ENCODE results near the gene ITGA6. TPM values are rescaled to one million over a fixed set of nuclear protein-coding genes. Genes with fewer than 3 reads are reported as not detected.

ITGA6 gene
- total RNA-seq, 2 experiments from 2014 or later: 0.38 TPM; not detected in 1

DNA sequence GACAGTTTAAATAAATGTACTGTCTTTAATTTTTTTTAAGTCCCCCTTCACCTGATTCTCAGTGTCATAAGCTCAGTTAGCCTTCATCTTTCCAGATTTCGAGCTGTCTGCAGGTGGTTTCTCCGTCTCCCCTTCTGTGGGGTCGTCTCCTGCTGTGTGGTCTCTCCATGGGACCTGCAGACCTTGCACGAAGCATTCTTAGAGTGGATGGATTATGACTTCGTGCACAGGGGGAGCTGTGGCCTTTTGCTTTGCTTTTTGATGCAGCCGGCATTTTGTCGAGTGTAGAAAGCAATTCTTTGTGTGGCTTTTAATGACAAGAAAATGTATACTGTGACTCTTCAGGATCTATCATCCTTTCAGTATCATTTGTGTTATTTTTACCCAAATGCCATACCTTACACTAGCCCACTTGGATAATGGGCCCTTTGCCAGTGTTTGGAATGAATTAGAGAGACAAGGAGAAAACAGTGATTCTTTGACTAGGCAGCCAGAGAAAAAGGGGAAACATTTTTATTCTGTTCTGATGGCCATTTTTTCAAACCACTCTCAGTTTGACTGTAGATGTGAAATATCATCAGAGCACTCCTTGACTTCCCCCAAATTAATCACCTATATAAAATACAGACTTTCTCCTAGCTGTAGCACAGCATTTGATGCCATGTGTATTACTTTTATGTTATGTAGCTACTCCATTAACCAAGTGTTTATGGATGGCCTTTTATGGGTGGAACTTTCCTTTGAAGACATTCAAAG is 54.3 kb downstream of the ITGA6 start:
- H3K27ac ChIP-seq (ENCODE audit: low read depth, low read length, poor library complexity, severe bottlenecking): no peak overlapping the region
- no peak overlapping the region for H2AFZ ChIP-seq (ENCODE audit: low read length)
- H3K9me2 ChIP-seq (ENCODE audit: insufficient read depth, low read length): no peaks in the 10 kb centered on the region
- no peaks in the 10 kb centered on the region for H3K9me3 ChIP-seq (ENCODE audit: low read length)
- H3K4me2 ChIP-seq (ENCODE audit: low read length): no peak overlapping the region
- DNase-seq (ENCODE audit: low spot score): no peak
- no TSS peak for BruUV-seq (replicated peaks)
- H3K79me2 ChIP-seq (ENCODE audit: insufficient read depth, low read depth, low read length): no peaks in the 10 kb centered on the region
- no peaks in the 10 kb centered on the region for H4K20me1 ChIP-seq (ENCODE audit: insufficient read depth, low read length)
- TF ChIP-seq, protein P1, sequence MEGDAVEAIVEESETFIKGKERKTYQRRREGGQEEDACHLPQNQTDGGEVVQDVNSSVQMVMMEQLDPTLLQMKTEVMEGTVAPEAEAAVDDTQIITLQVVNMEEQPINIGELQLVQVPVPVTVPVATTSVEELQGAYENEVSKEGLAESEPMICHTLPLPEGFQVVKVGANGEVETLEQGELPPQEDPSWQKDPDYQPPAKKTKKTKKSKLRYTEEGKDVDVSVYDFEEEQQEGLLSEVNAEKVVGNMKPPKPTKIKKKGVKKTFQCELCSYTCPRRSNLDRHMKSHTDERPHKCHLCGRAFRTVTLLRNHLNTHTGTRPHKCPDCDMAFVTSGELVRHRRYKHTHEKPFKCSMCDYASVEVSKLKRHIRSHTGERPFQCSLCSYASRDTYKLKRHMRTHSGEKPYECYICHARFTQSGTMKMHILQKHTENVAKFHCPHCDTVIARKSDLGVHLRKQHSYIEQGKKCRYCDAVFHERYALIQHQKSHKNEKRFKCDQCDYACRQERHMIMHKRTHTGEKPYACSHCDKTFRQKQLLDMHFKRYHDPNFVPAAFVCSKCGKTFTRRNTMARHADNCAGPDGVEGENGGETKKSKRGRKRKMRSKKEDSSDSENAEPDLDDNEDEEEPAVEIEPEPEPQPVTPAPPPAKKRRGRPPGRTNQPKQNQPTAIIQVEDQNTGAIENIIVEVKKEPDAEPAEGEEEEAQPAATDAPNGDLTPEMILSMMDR (conservative IDR thresholded peaks at IDR 0.05; ENCODE audit: low read length): no peak
- TF ChIP-seq EZH2phosphoT487 (IDR thresholded peaks at IDR 0.05; ENCODE audit: borderline replicate concordance, low read depth, low read length): no peak
- H3K36me3 ChIP-seq (ENCODE audit: insufficient read depth, low read length): no peaks in the 10 kb centered on the region
- intact Hi-C loops (cut with micrococcal nuclease; ENCODE audit: unreplicated experiment): no loop called here
- H3K4me1 ChIP-seq (ENCODE audit: insufficient read depth, low read length, poor library complexity, severe bottlenecking): no peaks in the 10 kb centered on the region
- H3K4me3 ChIP-seq (ENCODE audit: low read depth, low read length, poor library complexity, severe bottlenecking): no peak overlapping the region
- CTCF ChIA-PET (ENCODE audit: unreplicated experiment): no interaction called here
- POLR2A ChIA-PET: interaction anchor here (0.6 to 1.2 kb wide), 4 partner anchors 10 to 165 kb away, joined by 3 to 11 read pairs (median 4); no protein-coding TSS in a partner anchor

DNA sequence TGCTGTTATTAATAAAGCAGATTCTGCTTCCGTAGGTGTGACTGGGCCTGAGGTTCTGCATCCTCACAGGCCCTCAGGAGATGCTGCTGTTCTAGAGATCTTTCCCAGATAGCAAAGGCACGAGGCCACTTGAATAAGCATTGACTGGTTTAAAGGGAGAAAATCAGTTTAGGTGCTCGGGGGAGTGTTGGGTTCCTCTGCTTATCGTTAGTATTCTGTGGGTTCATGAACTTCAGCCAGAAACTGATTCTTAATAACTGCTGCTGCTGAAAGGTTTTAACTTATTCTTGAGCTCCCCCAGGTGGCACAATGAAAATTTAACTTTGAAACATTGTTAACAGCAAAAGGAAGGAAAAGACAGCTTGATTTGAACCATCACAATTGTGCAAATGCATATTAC is 56.9 kb downstream of the ITGA6 start:
- Histone ChIP-seq H4K20me1 (ENCODE audit: insufficient read depth, low read length) (no peaks in the 10 kb centered on the region), H3K4me2 (ENCODE audit: low read length) (no peak overlapping the region), H3K79me2 (ENCODE audit: insufficient read depth, low read depth, low read length) (no peaks in the 10 kb centered on the region), H3K4me1 (ENCODE audit: insufficient read depth, low read length, poor library complexity, severe bottlenecking) (no peaks in the 10 kb centered on the region), H3K9me2 (ENCODE audit: insufficient read depth, low read length) (no peaks in the 10 kb centered on the region), H3K4me3 (ENCODE audit: low read depth, low read length, poor library complexity, severe bottlenecking) (no peak overlapping the region), H3K9me3 (ENCODE audit: low read length) (no peaks in the 10 kb centered on the region), H2AFZ (ENCODE audit: low read length) (no peak overlapping the region), H3K27ac (ENCODE audit: low read depth, low read length, poor library complexity, severe bottlenecking) (no peak overlapping the region), H3K36me3 (ENCODE audit: insufficient read depth, low read length) (no peaks in the 10 kb centered on the region)
- intact Hi-C loops (cut with micrococcal nuclease; ENCODE audit: unreplicated experiment): no loop called here
- TF ChIP-seq, protein P1 (conservative IDR thresholded peaks at IDR 0.05; ENCODE audit: low read length): peak; percentile 70
- TF ChIP-seq EZH2phosphoT487 (IDR thresholded peaks at IDR 0.05; ENCODE audit: borderline replicate concordance, low read depth, low read length): no peak
- ChIA-PET CTCF (ENCODE audit: unreplicated experiment) (no interaction called here), POLR2A (interaction anchor here (0.6 to 1.5 kb wide), 2 partner anchors 10 kb away, joined by 4 to 7 read pairs; no protein-coding TSS in a partner anchor)
- BruUV-seq (replicated peaks): no TSS peak
- peak; percentile 16 for DNase-seq (ENCODE audit: low spot score)

DNA sequence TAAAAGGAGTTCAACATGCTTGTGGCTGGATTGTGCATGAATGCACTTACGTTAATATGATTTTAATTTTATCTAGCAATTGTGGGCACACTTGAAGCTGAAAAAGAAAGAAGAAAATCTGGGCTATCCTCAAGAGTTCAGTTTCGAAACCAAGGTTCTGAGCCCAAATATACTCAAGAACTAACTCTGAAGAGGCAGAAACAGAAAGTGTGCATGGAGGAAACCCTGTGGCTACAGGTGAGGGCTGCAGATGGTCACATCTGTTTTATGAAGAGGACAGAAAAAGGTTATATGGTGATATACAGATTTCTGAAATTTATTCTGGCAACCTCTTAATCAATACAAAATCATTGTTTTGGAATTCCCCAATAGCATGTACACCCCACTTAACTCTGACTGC is 57.3 kb downstream of the ITGA6 start:
- H2AFZ ChIP-seq (ENCODE audit: low read length): no peak overlapping the region
- POLR2A ChIA-PET: interaction anchor here (0.6 to 1.5 kb wide), 2 partner anchors 10 to 11 kb away, joined by 4 to 7 read pairs; no protein-coding TSS in a partner anchor
- no peaks in the 10 kb centered on the region for H3K36me3 ChIP-seq (ENCODE audit: insufficient read depth, low read length)
- H3K79me2 ChIP-seq (ENCODE audit: insufficient read depth, low read depth, low read length): no peaks in the 10 kb centered on the region
- BruUV-seq (replicated peaks): no TSS peak
- CTCF ChIA-PET (ENCODE audit: unreplicated experiment): no interaction called here
- TF ChIP-seq, protein P1 (conservative IDR thresholded peaks at IDR 0.05; ENCODE audit: low read length): 0 out of 2 replicates have a peak, but pooled peaks have one; percentile 20
- TF ChIP-seq EZH2phosphoT487 (IDR thresholded peaks at IDR 0.05; ENCODE audit: borderline replicate concordance, low read depth, low read length): no peak
- H3K4me1 ChIP-seq (ENCODE audit: insufficient read depth, low read length, poor library complexity, severe bottlenecking): no peaks in the 10 kb centered on the region
- H3K4me2 ChIP-seq (ENCODE audit: low read length): no peak overlapping the region
- H3K4me3 ChIP-seq (ENCODE audit: low read depth, low read length, poor library complexity, severe bottlenecking): no peak overlapping the region
- no peak for DNase-seq (ENCODE audit: low spot score)
- no peaks in the 10 kb centered on the region for H3K9me3 ChIP-seq (ENCODE audit: low read length)
- intact Hi-C loops (cut with micrococcal nuclease; ENCODE audit: unreplicated experiment): no loop called here
- H3K9me2 ChIP-seq (ENCODE audit: insufficient read depth, low read length): no peaks in the 10 kb centered on the region
- no peak overlapping the region for H3K27ac ChIP-seq (ENCODE audit: low read depth, low read length, poor library complexity, severe bottlenecking)
- H4K20me1 ChIP-seq (ENCODE audit: insufficient read depth, low read length): no peaks in the 10 kb centered on the region

Data from OCI-LY7 (cell line).